Measurements from ENCODE around the gene CDC25A.

DNA sequence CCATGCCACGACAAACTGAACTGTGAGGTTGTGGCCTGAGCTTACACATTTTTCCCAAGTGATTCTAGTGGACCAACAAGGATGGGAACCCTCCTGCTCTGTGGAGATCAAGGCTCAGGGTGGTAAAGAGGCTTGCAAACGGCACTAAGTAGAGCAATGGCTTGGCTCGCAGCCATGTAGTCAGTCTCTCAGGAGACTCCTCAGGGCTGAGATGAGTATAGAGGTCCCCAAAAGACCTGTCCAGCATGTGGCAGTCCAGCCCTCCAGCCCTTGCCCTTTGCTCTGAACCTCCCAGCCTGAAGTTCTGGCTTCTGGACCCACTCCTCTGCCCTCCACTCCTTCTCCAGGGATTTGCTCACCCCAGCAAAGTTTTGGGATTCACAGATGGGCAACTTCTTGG lies 26.8 kb upstream of the CDC25A start:
- TF ChIP-seq POLR2AphosphoS5 (IDR thresholded peaks at IDR 0.05) = no peak
- TF ChIP-seq, protein P1, sequence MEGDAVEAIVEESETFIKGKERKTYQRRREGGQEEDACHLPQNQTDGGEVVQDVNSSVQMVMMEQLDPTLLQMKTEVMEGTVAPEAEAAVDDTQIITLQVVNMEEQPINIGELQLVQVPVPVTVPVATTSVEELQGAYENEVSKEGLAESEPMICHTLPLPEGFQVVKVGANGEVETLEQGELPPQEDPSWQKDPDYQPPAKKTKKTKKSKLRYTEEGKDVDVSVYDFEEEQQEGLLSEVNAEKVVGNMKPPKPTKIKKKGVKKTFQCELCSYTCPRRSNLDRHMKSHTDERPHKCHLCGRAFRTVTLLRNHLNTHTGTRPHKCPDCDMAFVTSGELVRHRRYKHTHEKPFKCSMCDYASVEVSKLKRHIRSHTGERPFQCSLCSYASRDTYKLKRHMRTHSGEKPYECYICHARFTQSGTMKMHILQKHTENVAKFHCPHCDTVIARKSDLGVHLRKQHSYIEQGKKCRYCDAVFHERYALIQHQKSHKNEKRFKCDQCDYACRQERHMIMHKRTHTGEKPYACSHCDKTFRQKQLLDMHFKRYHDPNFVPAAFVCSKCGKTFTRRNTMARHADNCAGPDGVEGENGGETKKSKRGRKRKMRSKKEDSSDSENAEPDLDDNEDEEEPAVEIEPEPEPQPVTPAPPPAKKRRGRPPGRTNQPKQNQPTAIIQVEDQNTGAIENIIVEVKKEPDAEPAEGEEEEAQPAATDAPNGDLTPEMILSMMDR (IDR thresholded peaks at IDR 0.05) = no peak
